Heart right ventricle (tissue), 16 donors: ENCODE results near the gene PRICKLE2. TPM values are rescaled to one million over a fixed set of nuclear protein-coding genes. Genes with fewer than 3 reads are reported as not detected.

Experiments used
- ATAC-seq, 8 donors: fragments of 200-7000 bp; cut with Tn5 transposase; one replicate each; pipeline ENCODE4 v1.9.1; 2020; ENCODE audit warnings: mild to moderate bottlenecking in 8 of 8, moderate library complexity in 8 of 8, moderate number of reproducible peaks in 1 of 8
- DNase-seq, 2 donors: peaks; one replicate each; pipeline ENCODE4 v3.0.0-alpha.2; 2020
- H3K27ac ChIP-seq, 10 donors: fragments of 200-600 bp; sonication (generic) in 2 of 10; one replicate each; pipeline versions ENCODE4 v1.5.0 to v1.8.0; 2020 to 2022; ENCODE audit warnings: mild to moderate bottlenecking in 3 of 10
- H3K27me3 ChIP-seq, 7 donors: fragments of 200-600 bp; one replicate each; pipeline ENCODE4 v1.8.0; 2021 to 2022; ENCODE audit warnings: mild to moderate bottlenecking in 2 of 7
- H3K36me3 ChIP-seq, 9 donors: fragments of 200-600 bp; sonication (generic) in 1 of 9; one replicate each; pipeline versions ENCODE4 v1.5.0 to v1.8.0; 2020 to 2022; ENCODE audit warnings: mild to moderate bottlenecking in 2 of 9
- H3K4me1 ChIP-seq, 9 donors: fragments of 200-600 bp; sonication (generic) in 1 of 9; one replicate each; pipeline versions ENCODE4 v1.5.0 to v1.8.0; 2020 to 2022; ENCODE audit warnings: mild to moderate bottlenecking in 4 of 9
- H3K4me3 ChIP-seq, 10 donors: fragments of 200-600 bp; sonication (generic) in 2 of 10; one replicate each; pipeline versions ENCODE4 v1.5.0 to v1.8.0; 2020 to 2022; ENCODE audit warnings: mild to moderate bottlenecking in 7 of 10, moderate library complexity in 2 of 10
- H3K9me3 ChIP-seq, 11 donors: fragments of 200-600 bp in 10 of 11; sonication (generic) in 2 of 11; one replicate each; pipeline versions ENCODE4 v1.5.0 to v1.8.0; 2013 to 2022; ENCODE audit warnings: mild to moderate bottlenecking in 2 of 11, control low read depth in 1 of 11, moderate library complexity in 1 of 11
- WGBS, 2 donors: extraction: QIAGEN DNeasy Blood & Tissue Kit; methylation state at CpG; one replicate each; pipeline ENCODE4 v1.1.7; 2013; ENCODE audit warnings: inconsistent platforms in 1 of 2; 5-methylcytosine and 5-hydroxymethylcytosine counted together
- intact Hi-C, 10 donors: fragments of 100-400 bp; cut with DNase I; formaldehyde crosslinking; loops; one replicate each; pipeline versions ENCODE4 v1.11.1 to v1.14.2; 2022
- polyA plus RNA-seq, 2 donors: library from polyadenylated mRNA; stranded (reverse); fragments of 200-250 nt; gene quantifications; one replicate each; pipeline ENCODE4 v1.2.3, GENCODE V29; 2013
- total RNA-seq, 10 donors: library from RNA; stranded (reverse); fragmentation: NEBNext Ultra II Directional in 3 of 10; extraction: Animal tissue kit (Norgen Biotek cat#: 25700) in 3 of 10; gene quantifications; one replicate each; pipeline versions ENCODE4 v1.2.1 to v1.2.4, GENCODE V29; 2021 to 2023
- TF ChIP-seq, protein P1 (sequence below), 9 donors: fragments of 200-600 bp; sonication (generic) in 2 of 9; IDR thresholded peaks; one replicate each; pipeline versions ENCODE4 v1.5.0 to v1.8.0; 2021 to 2022; ENCODE audit warnings: antibody characterized with exemption in 9 of 9, mild to moderate bottlenecking in 5 of 9, moderate library complexity in 1 of 9
- donor health status: Arrhythmogenic right ventricular cardiomyopathy.
- donor health status: ischemic (EF 13 %, LVEDD 7.1; RV severe dilation, severe dysfunction).
- donor health status: healthy with polysubstance abuse.
- donor health status: DM: no; HTN: yes; CAD: no.
- donor health status: DM: no; HTN: no; CAD: no.
- donor health status: ischemic (EF 25% LVEDD 6.9; RV normal size, moderate dysfunction).
- donor health status: ischemic (EF 25% LVEDD 5.7; RV mildly dilated, moderate dysfunction).
- donor health status: healthy.
- donor health status: DM: yes; HTN: yes; CAD: no.
- donor health status: Ischemic cardiomyopathy.
- donor health status: ischemic (EF 35%, LVEDD 5.7; RV mildly dilated, moderate dysfunction).
- donor health status: nonischemic (EF 11% LVEDD 7.7; RV severe dilation, severe dysfunction).
- donor health status: DM: yes; HTN: yes; CAD: no.
- donor health status: PGD.
- donor health status: ischemic (EF 29% LVEDD 5.4; RV normal size, mild dysfunction).
- donor health status: nonischemic (EF 23%, LVEDD 6.1; RV moderate dilation, normal function).

PRICKLE2 gene
- total and polyA plus RNA-seq, 12 donors, result 1.8 to 12.2 (median 8.1) TPM

DNA sequence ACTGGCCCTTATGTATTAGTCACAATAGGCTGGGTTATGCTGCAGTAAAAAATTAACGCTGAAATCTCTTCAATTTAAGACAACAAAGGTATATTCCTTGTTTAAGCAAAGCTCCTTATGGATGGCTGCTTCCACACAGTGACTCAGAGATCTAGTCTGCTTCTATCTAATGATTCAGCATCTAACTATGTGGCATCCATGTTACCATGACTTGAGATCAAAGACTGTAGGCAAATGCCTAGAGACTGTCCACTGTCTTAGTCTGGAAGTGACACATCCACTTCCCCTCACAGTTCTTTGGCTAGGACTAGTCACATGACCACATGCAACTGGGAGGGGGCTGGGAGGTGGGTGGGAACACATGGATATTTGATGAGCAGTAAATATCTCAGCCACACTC lies 140.6 kb downstream of the PRICKLE2 start:
- H3K4me1 ChIP-seq, result peaks cover 0 to 12% (median 3%) of the 10 kb centered on the region in 9 donors
- H3K36me3 ChIP-seq, result no peaks in the 10 kb centered on the region
- ATAC-seq, result no peak
- WGBS, 2 donors, result 42 to 100% methylated on average over 1 of the region's 1 CpG
- H3K4me3 ChIP-seq, result no peak overlapping the region
- DNase-seq, result no peak
- intact Hi-C loops, result no loop called here
- no peak overlapping the region for H3K27ac ChIP-seq
- H3K9me3 ChIP-seq, result peaks cover 0 to 6% (median 0%) of the 10 kb centered on the region in 11 donors
- TF ChIP-seq, protein P1, sequence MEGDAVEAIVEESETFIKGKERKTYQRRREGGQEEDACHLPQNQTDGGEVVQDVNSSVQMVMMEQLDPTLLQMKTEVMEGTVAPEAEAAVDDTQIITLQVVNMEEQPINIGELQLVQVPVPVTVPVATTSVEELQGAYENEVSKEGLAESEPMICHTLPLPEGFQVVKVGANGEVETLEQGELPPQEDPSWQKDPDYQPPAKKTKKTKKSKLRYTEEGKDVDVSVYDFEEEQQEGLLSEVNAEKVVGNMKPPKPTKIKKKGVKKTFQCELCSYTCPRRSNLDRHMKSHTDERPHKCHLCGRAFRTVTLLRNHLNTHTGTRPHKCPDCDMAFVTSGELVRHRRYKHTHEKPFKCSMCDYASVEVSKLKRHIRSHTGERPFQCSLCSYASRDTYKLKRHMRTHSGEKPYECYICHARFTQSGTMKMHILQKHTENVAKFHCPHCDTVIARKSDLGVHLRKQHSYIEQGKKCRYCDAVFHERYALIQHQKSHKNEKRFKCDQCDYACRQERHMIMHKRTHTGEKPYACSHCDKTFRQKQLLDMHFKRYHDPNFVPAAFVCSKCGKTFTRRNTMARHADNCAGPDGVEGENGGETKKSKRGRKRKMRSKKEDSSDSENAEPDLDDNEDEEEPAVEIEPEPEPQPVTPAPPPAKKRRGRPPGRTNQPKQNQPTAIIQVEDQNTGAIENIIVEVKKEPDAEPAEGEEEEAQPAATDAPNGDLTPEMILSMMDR (IDR thresholded peaks at IDR 0.05), result no peak
- H3K27me3 ChIP-seq, result no peaks in the 10 kb centered on the region

DNA sequence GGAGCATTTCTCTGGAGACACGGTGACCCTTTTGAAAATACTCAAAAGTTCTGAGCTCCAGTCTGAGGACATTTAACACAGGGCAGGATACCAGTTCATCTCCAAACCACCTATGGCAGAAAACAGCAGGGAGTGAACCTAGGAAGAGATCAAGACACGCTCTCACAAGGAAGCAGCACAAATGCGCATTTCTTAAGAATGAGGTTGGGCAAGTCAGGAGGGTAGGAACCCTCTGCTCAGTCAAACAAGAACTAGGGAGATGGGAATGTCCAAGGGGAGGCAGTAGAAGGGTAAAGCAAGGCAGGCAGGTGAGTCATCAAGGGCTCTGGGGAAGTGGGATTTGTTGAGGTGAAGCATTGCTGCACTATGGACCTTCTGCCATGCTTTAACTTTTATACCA lies 141.7 kb downstream of the PRICKLE2 start:
- Histone ChIP-seq H3K4me1 (peaks cover 0 to 3% (median 0%) of the 10 kb centered on the region in 9 donors), H3K27ac (no peak overlapping the region), H3K27me3 (no peaks in the 10 kb centered on the region), H3K9me3 (peaks cover 0 to 6% (median 0%) of the 10 kb centered on the region in 11 donors), H3K36me3 (no peaks in the 10 kb centered on the region), H3K4me3 (no peak overlapping the region)
- ATAC-seq (no peak), DNase-seq (no peak)
- intact Hi-C loops, result no loop called here
- 82 to 83% methylated on average over 3 of the region's 3 CpGs for WGBS, 2 donors
- TF ChIP-seq, protein P1 (IDR thresholded peaks at IDR 0.05), result no peak

DNA sequence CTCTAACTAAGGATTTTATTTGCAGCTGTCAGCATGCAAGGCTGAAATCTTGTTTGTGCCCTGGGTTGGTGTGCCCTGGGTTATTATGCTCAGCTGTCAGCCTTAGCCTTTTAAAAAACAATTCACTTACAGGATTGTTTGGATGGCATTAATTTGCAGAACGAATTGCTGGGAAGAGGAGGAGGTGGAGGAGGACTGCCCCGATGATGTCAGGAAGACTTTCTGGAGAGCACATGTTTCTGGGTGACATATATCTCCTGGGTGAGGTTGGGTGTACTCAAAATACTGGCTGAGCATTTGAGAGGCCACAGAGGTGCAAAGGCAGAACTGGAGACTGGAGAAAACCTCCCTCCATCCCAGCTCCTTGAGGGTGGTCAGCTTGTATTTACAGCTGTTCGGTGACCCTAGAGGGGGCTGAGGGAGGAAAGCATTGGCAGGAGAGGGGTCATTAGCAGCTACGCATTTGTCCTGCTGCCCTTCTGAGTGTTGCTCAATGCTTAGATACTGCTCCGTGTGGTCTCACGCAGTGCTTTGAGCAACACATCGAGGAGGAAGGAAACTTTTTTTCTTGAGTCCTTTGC lies 142.2 kb downstream of the PRICKLE2 start:
- no peaks in the 10 kb centered on the region for H3K4me1 ChIP-seq
- ATAC-seq (no peak), DNase-seq (no peak)
- TF ChIP-seq, protein P1 (IDR thresholded peaks at IDR 0.05), result no peak
- intact Hi-C loops, result no loop called here
- no peak overlapping the region for H3K27ac ChIP-seq
- no peaks in the 10 kb centered on the region for H3K36me3 ChIP-seq
- no peaks in the 10 kb centered on the region for H3K27me3 ChIP-seq
- H3K9me3 ChIP-seq, result peaks cover 0 to 6% (median 0%) of the 10 kb centered on the region in 11 donors
- H3K4me3 ChIP-seq, result no peak overlapping the region
- WGBS, 2 donors, result 85 to 86% methylated on average over 7 of the region's 7 CpGs

DNA sequence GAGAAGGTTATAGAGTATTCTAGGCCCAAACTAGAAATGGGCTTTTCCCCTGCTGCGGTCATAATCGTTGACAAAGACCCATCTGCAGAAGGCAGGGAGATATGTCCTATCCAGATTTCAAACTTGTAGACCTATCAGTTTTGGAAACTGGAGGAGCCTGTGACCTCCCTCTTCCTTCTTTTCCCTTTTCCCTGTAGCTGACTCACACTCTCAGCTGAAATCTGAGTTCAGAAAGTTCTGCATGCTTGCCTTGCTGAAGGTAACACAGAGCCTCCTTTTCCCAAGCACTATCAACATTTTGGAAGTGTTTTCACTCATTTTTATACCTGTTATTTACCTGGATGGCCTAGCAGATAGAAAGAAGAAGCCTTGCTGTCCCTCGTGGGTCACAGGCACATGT lies 142.9 kb downstream of the PRICKLE2 start:
- 80 to 85% methylated on average over 3 of the region's 3 CpGs for WGBS, 2 donors
- H3K4me3 ChIP-seq, result no peak overlapping the region
- TF ChIP-seq, protein P1 (IDR thresholded peaks at IDR 0.05), result no peak
- no peak for ATAC-seq
- no peaks in the 10 kb centered on the region for H3K36me3 ChIP-seq
- peaks cover 0 to 6% (median 0%) of the 10 kb centered on the region in 11 donors for H3K9me3 ChIP-seq
- no peak for DNase-seq
- H3K27ac ChIP-seq, result no peak overlapping the region
- H3K27me3 ChIP-seq, result no peaks in the 10 kb centered on the region
- intact Hi-C loops, result no loop called here
- no peaks in the 10 kb centered on the region for H3K4me1 ChIP-seq
